IMR-90 (cell line): Measurements from ENCODE around the gene MREG. TPM values are rescaled to one million over a fixed set of nuclear protein-coding genes. Genes with fewer than 3 reads are reported as not detected.

Source experiments
- ATAC-seq: fragments of 200-7000 bp; cut with Tn5 transposase; 2 replicates; pipeline ENCODE4 v1.9.1; 2020; ENCODE audit warnings: low read depth, mild to moderate bottlenecking, moderate library complexity
- BruUV-seq: library from RNA; stranded (reverse); fragments of 400-500 nt; replicated peaks from 2 replicates; lab custom pipeline; 2021; lab: Mats Ljungman, UMichigan
- CTCF ChIA-PET: fragments of 300-600 bp; formaldehyde crosslinking; extraction: SDS; loops from one replicate; lab custom pipeline; 2021; ENCODE audit warnings: antibody characterized with exemption; lab: Yijun Ruan, JAX
- POLR2A ChIA-PET: fragments of 300-600 bp; sonication (Branson Sonifier 250); formaldehyde crosslinking; loops from one replicate; lab custom pipeline; 2022; ENCODE audit warnings: antibody characterized with exemption; ENCODE audit not compliant: unreplicated experiment; lab: Charles Lee
- DNase-seq: peaks from one replicate; pipeline ENCODE4 v3.0.0; 2013
- H2AFZ ChIP-seq: replicated peaks from 2 replicates; pipeline ENCODE3; 2013; ENCODE audit warnings: low read length, mild to moderate bottlenecking; ENCODE audit not compliant: poor library complexity
- H2AK5ac ChIP-seq: 2 replicates; pipeline ENCODE4 v1.6.1; 2013; ENCODE audit warnings: low read depth, low read length, inconsistent platforms
- H2AK9ac ChIP-seq: replicated peaks from 2 replicates; pipeline ENCODE3; 2013; ENCODE audit warnings: mild to moderate bottlenecking, low read depth, low read length, moderate library complexity; ENCODE audit not compliant: poor library complexity
- H2BK120ac ChIP-seq: 2 replicates; pipeline ENCODE4 v1.6.1; 2013; ENCODE audit warnings: low read depth, low read length, inconsistent platforms
- H2BK15ac ChIP-seq: 3 replicates; pipeline ENCODE4 v1.6.1; 2013; ENCODE audit warnings: low read depth, low read length, inconsistent platforms
- H2BK20ac ChIP-seq: 2 replicates; pipeline ENCODE4 v1.6.1; 2013; ENCODE audit warnings: low read depth, mild to moderate bottlenecking, inconsistent platforms, low read length, moderate library complexity
- H2BK5ac ChIP-seq: 2 replicates; pipeline ENCODE4 v1.6.1; 2013; ENCODE audit warnings: mild to moderate bottlenecking, low read depth, low read length, inconsistent platforms; ENCODE audit not compliant: poor library complexity, severe bottlenecking
- H3K14ac ChIP-seq: replicated peaks from 2 replicates; pipeline ENCODE4 v1.6.1; 2013; ENCODE audit warnings: low read depth, low read length, inconsistent platforms
- H3K18ac ChIP-seq: 2 replicates; pipeline ENCODE4 v1.6.1; 2013; ENCODE audit warnings: low read depth, low read length, control low read depth
- H3K23ac ChIP-seq: 2 replicates; pipeline ENCODE4 v1.6.1; 2013; ENCODE audit warnings: low read depth, low read length, inconsistent platforms
- H3K27ac ChIP-seq: 2 replicates; pipeline ENCODE4 v1.5.1; 2013; ENCODE audit warnings: mild to moderate bottlenecking, control low read depth, low read length; ENCODE audit not compliant: insufficient read depth
- H3K27me3 ChIP-seq: 2 replicates; pipeline ENCODE4 v1.6.1; 2013; ENCODE audit warnings: low read length; ENCODE audit not compliant: control insufficient read depth, insufficient read depth
- H3K36me3 ChIP-seq: 2 replicates; pipeline ENCODE4 v1.6.1; 2013; ENCODE audit warnings: low read length, mixed read lengths; ENCODE audit not compliant: control insufficient read depth, insufficient read depth
- H3K4ac ChIP-seq: 2 replicates; pipeline ENCODE4 v1.6.1; 2013; ENCODE audit warnings: low read depth, low read length, inconsistent platforms
- H3K4me1 ChIP-seq: 2 replicates; pipeline ENCODE4 v1.6.1; 2013; ENCODE audit warnings: low read length, mixed read lengths; ENCODE audit not compliant: control insufficient read depth, insufficient read depth
- H3K4me2 ChIP-seq: 2 replicates; pipeline ENCODE4 v1.6.1; 2013; ENCODE audit warnings: low read depth, mild to moderate bottlenecking, control low read depth, low read length, moderate library complexity
- H3K4me3 ChIP-seq: 2 replicates; pipeline ENCODE4 v1.5.1; 2013; ENCODE audit warnings: low read depth, mild to moderate bottlenecking, control low read depth, low read length, moderate library complexity; ENCODE audit not compliant: insufficient read depth
- H3K56ac ChIP-seq: 2 replicates; pipeline ENCODE4 v1.6.1; 2013; ENCODE audit warnings: low read length, inconsistent platforms; ENCODE audit not compliant: insufficient read depth; ENCODE audit errors: extremely low read depth
- H3K79me1 ChIP-seq, 2 experiments: 2 replicates each; pipeline ENCODE4 v1.6.1; 2013; ENCODE audit warnings: low read length in 2 of 2, inconsistent platforms in 1 of 2, low read depth in 1 of 2
- H3K9ac ChIP-seq: 2 replicates; pipeline ENCODE4 v1.6.1; 2013; ENCODE audit warnings: low read depth, low read length, control low read depth
- H3K9me1 ChIP-seq: 2 replicates; pipeline ENCODE4 v1.6.1; 2013; ENCODE audit warnings: low read length, inconsistent platforms; ENCODE audit not compliant: insufficient read depth
- H3K9me3 ChIP-seq: 2 replicates; pipeline ENCODE4 v1.6.1; 2013; ENCODE audit warnings: low read length; ENCODE audit not compliant: control insufficient read depth, insufficient read depth
- H4K20me1 ChIP-seq: 2 replicates; pipeline ENCODE4 v1.6.1; 2013; ENCODE audit warnings: low read length, inconsistent platforms; ENCODE audit not compliant: insufficient read depth
- H4K5ac ChIP-seq: 2 replicates; pipeline ENCODE4 v1.6.1; 2013; ENCODE audit warnings: mild to moderate bottlenecking, low read depth, low read length, control low read depth
- H4K8ac ChIP-seq, 2 experiments: 2 replicates each; pipeline ENCODE4 v1.6.1; 2013; ENCODE audit warnings: low read depth in 2 of 2, low read length in 2 of 2, control low read depth in 1 of 2, inconsistent platforms in 1 of 2
- H4K91ac ChIP-seq: 2 replicates; pipeline ENCODE4 v1.6.1; 2013; ENCODE audit warnings: low read depth, low read length, inconsistent platforms; ENCODE audit not compliant: insufficient read depth
- MAZ ChIP-seq: IDR thresholded peaks from 2 replicates; pipeline ENCODE4 v1.6.1; 2012; ENCODE audit warnings: low read depth, mild to moderate bottlenecking, low read length, improper control_type of control experiment, moderate library complexity, borderline replicate concordance
- RAD21 ChIP-seq: IDR thresholded peaks from 2 replicates; pipeline ENCODE4 v1.6.1; 2012; ENCODE audit warnings: low read length, improper control_type of control experiment
- WGBS, 2 experiments: methylation state at CpG; one replicate each; pipeline versions ENCODE4 v1.1.5 to v1.1.7; 2013; ENCODE audit warnings: missing lambda C conversion rate in 2 of 2; ENCODE audit not compliant: insufficient read length in 1 of 2; ENCODE audit errors: extremely low coverage in 2 of 2; 5-methylcytosine and 5-hydroxymethylcytosine counted together
- dilution Hi-C: fragments of 300-500 bp; cut with HindIII; formaldehyde crosslinking; loops from one replicate; pipeline ENCODE4 v1.14.3; 2018; ENCODE audit warnings: low sequenced_read_pairs; ENCODE audit not compliant: unreplicated experiment
- in situ Hi-C: fragments of 300-500 bp; cut with MboI; formaldehyde crosslinking; loops from 3 replicates; pipeline ENCODE4 v1.14.3; 2019; ENCODE audit warnings: low sequenced_read_pairs, inconsistent platforms, mixed read lengths
- intact Hi-C: fragments of 100-400 bp; cut with micrococcal nuclease; formaldehyde crosslinking; loops from 2 replicates; pipeline ENCODE4 v1.10.0; 2022
- polyA plus RNA-seq, 3 experiments: library from polyadenylated mRNA; depleted of rRNA; stranded (reverse); fragments of >200 nt; gene quantifications; 2 replicates each; pipeline ENCODE4 v1.2.3, GENCODE V29; 2012; ENCODE audit warnings: low replicate concordance in 1 of 3
- total RNA-seq: library from RNA; depleted of rRNA; stranded (reverse); fragments of >200 nt; gene quantifications from 2 replicates; pipeline ENCODE4 v1.2.3, GENCODE V29; 2012

Gene MREG
- total and polyA plus RNA-seq, 2 of the 4 experiments (the other 2 are of a cell fraction): 1.0 to 1.8 TPM

DNA sequence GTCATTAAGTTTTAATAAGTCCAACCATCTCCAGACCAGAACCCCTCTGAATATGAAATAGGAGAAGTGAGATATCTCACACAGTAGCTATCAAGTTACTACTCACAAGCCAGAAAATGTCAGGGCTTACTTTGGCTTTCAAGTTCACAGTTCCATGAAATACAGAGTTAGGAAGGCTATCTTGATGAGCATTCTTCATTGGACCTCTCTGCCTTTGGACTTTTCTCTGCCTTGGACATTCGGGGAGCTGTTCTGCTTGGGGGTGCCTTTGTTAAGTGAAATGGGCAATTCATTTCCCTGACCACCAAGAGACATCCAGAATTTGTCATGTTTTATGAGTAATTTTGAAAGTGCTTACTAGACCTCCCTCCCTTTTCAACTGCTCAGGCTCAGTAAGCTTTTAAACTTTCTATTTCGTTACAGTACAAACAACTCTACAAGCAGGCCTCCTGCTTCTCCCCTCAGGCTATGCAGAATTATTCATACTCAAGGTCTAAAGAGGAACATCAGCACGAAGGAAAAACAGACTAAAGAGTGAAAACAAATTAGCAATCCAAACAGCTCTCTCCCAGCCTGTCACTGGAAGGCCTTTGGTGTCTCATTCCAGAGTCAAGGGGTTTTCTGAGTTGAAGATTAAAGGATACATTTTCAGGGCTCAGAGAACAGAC is 95.3 kb downstream of the MREG start:
- ATAC-seq (peak; percentile 57), DNase-seq (peak; percentile 65)
- Histone ChIP-seq H3K14ac (peak overlapping the region; percentile 80), H3K4me1 (peaks cover 12% of the 10 kb centered on the region), H3K23ac (no peak overlapping the region), H3K9me1 (peaks cover 3% of the 10 kb centered on the region; the same call in 1 of the 2 replicates), H3K9me3 (no peaks in the 10 kb centered on the region), H4K91ac (peak overlapping the region; percentile 82; the same call in 1 of the 2 replicates), H4K8ac (peak overlapping the region; percentile 49 to 84), H3K4me3 (no peak overlapping the region), H3K79me1 (no peaks in the 10 kb centered on the region), H2BK5ac (peak overlapping the region; percentile 83), H2BK120ac (peak overlapping the region; percentile 91), H3K56ac (peak overlapping the region; percentile 60), H3K4ac (peak overlapping the region; percentile 80), H3K36me3 (no peaks in the 10 kb centered on the region), H2AK5ac (peak overlapping the region; percentile 83), H3K4me2 (peak overlapping the region; percentile 82), H2AK9ac (peak overlapping the region; percentile 65), H3K27ac (peak overlapping the region; percentile 77), H2AFZ (peak overlapping the region; percentile 25), H3K27me3 (no peaks in the 10 kb centered on the region), H4K5ac (peak overlapping the region; percentile 87), H4K20me1 (no peaks in the 10 kb centered on the region), H2BK20ac (peak overlapping the region; percentile 96), H3K9ac (peak overlapping the region; percentile 50), H2BK15ac (peak overlapping the region; percentile 86; the same call in 1 of the 3 replicates), H3K18ac (peak overlapping the region; percentile 96)
- CTCF ChIA-PET: interaction anchor here (0.6 to 1.2 kb wide), 5 partner anchors 91 to 648 kb away, joined by 3 to 6 read pairs (median 3); no protein-coding TSS in a partner anchor
- TF ChIP-seq MAZ (no peak), RAD21 (peak; percentile 23; the same call in 1 of the 2 replicates)
- POLR2A ChIA-PET: no interaction called here
- dilution Hi-C loops (no loop called here), intact Hi-C loops (loop anchor here (2.0 to 5.0 kb wide), 4 partner anchors 91 to 389 kb away; no protein-coding TSS in a partner anchor), in situ Hi-C loops (loop anchor here (10.0 kb wide), 1 partner anchor 483 kb away; the partner anchor contains the start of gene FN1)
- no TSS peak for BruUV-seq
- 40% methylated on average over 1 of the region's 3 CpGs; no CpG with 5 or more reads in 1 of the 2 experiments for WGBS, 2 experiments
